Measurements from ENCODE around the gene RFX1. TPM values are rescaled to one million over a fixed set of nuclear protein-coding genes. Genes with fewer than 3 reads are reported as not detected.
"Not testable (repeated sequence)": the region's sequence is repeated elsewhere in the genome, so short reads cannot be mapped to it uniquely, and the experiment has no call there.

The RFX1 gene
- total RNA-seq, 2 donors from 2014 or later = 9.2 to 12.7 TPM

DNA sequence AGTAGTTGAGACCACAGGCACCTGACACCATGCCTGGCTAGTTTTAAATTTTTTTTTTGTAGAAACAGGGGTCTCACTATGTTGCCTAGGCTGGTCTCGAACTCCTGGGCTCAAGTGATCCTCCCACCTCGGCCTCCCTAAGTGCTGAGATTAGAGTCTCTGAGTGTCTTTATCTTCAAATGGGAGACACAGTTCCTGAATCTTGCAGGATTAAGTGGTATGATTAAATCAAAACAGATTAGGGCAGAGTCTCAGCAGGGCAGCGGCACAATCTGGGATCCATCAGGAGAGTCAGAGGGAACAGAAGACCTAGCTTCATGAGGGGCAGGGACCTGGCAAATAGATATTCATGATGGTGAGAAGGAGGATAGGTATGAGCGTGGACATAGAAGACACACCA, 22.8 kb upstream of the RFX1 start:
- H3K27ac ChIP-seq = no peak overlapping the region
- H3K4me1 ChIP-seq (replicated peaks) = no peaks in the 10 kb centered on the region
- no peaks in the 10 kb centered on the region for H3K27me3 ChIP-seq (replicated peaks; ENCODE audit: insufficient read depth)
- H3K36me3 ChIP-seq = no peaks in the 10 kb centered on the region
- intact Hi-C loops (cut with DNase I) = no loop called here
- no peak for TF ChIP-seq POLR2AphosphoS5 (IDR thresholded peaks at IDR 0.05)
- TF ChIP-seq CTCF (IDR thresholded peaks at IDR 0.05) = no peak
- no peak for TF ChIP-seq POLR2A (IDR thresholded peaks at IDR 0.05)
- DNase-seq (ENCODE audit: low spot score) = no peak
- H3K4me3 ChIP-seq = no peak overlapping the region
- 73% methylated on average over 4 of the region's 4 CpGs for WGBS
- no peaks in the 10 kb centered on the region for H3K9me3 ChIP-seq

DNA sequence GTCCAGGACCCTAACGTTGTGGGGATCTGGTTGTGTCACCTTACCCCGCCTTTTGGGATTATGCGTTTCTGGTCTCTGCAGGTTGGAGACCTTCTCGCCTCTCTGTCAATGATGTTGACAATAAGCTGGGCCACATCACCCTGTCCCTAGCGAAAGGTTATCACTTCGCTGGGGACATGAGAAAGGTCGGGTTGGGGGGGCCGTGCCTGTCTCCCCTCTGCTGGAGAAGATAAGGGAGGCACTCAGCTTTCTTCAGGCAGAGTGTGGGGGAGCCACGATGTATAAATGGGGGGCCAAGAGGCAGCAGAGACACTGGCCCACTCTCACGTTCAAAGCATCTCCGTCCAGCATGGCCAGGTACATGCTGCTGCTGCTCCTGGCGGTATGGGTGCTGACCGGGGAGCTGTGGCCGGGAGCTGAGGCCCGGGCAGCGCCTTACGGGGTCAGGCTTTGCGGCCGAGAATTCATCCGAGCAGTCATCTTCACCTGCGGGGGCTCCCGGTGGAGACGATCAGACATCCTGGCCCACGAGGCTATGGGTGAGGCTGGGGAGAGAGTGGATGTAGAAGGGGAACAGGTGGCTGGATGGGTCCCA, 21.8 kb upstream of the RFX1 start, which contains the start of gene RLN3:
Gene RLN3, plus strand, starts transcription at position 293 of the 595 bp plus-strand sequence. Its CDS starts 57 bp downstream, at position 350.
- 73% methylated on average over 24 of the region's 24 CpGs for WGBS
- Histone ChIP-seq H3K36me3 (no peaks in the 10 kb centered on the region), H3K27me3 (replicated peaks; ENCODE audit: insufficient read depth) (no peaks in the 10 kb centered on the region), H3K4me1 (replicated peaks) (no peaks in the 10 kb centered on the region), H3K9me3 (no peaks in the 10 kb centered on the region), H3K4me3 (no peak within 1 kb of the TSS), H3K27ac (no peak within 1 kb of the TSS)
- intact Hi-C loops (cut with DNase I) = no loop called here
- TF ChIP-seq POLR2A (IDR thresholded peaks at IDR 0.05) (no peak), CTCF (IDR thresholded peaks at IDR 0.05) (no peak), POLR2AphosphoS5 (IDR thresholded peaks at IDR 0.05) (no peak)
- no peak for DNase-seq (ENCODE audit: low spot score)

- H3K27ac ChIP-seq; DNase-seq (ENCODE audit: low spot score); H3K36me3 ChIP-seq; H3K9me3 ChIP-seq; H3K27me3 ChIP-seq (replicated peaks; ENCODE audit: insufficient read depth); intact Hi-C loops (cut with DNase I); H3K4me1 ChIP-seq (replicated peaks); H3K4me3 ChIP-seq: not testable (repeated sequence)
- 96% methylated on average over 5 of the region's 5 CpGs for WGBS
These were observed 20.6 kb upstream of the RFX1 start for GRCh38 chr19:14026652-14027192.

DNA sequence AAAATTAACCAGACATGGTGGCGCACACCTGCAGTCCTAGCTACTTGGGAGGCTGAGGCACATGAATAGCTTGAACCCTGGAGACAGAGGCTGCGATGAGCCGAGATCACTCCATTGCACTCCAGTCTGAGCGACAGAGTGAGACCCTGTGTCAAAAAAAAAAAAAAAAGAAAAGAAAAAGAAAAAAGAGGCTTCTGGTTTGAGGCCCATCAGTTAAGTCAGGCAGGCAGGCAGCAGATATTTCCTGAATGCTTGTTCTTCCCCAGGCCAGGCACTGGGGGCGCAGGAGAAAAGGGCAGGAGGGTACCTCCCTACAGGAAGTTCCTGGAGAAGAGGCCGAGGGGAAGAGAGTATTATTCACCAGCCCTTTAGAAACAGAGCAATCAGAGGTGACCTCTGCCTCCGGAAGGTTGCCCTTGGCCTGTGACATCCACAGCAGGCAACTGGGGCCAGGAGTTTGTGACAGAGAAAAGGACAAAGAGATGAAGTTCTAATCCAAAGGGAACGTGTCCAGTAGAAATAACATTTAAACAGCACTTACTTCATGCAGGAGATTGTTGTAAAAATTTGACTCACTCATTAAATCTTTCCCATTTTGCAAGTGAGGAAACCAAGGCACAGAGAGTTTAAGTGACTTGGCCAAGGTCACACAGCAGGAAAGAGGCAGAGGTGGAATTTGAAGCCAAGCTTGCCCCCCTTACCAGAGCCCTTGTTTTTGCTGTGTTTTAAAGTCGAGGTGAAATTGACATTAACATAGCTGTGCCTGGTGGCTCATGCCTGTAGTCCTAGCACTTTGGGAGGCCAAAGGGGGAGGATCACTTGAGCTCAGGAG, 17.5 kb upstream of the RFX1 start:
- intact Hi-C loops (cut with DNase I) = no loop called here
- peak in 1 of 4 experiments; percentile 50 for TF ChIP-seq CTCF (IDR thresholded peaks at IDR 0.05)
- TF ChIP-seq POLR2AphosphoS5 (IDR thresholded peaks at IDR 0.05) = no peak
- no peaks in the 10 kb centered on the region for H3K36me3 ChIP-seq
- no peak overlapping the region for H3K27ac ChIP-seq
- DNase-seq (ENCODE audit: low spot score) = no peak
- WGBS = 58% methylated on average over 9 of the region's 9 CpGs
- no peak overlapping the region for H3K4me3 ChIP-seq
- no peaks in the 10 kb centered on the region for H3K4me1 ChIP-seq (replicated peaks)
- H3K9me3 ChIP-seq = no peaks in the 10 kb centered on the region
- no peaks in the 10 kb centered on the region for H3K27me3 ChIP-seq (replicated peaks; ENCODE audit: insufficient read depth)

GRCh38 chr19:14022469-14022868, 16.3 kb upstream of the RFX1 start:
- TF ChIP-seq CTCF (IDR thresholded peaks at IDR 0.05) (no peak), POLR2A (IDR thresholded peaks at IDR 0.05) (no peak), POLR2AphosphoS5 (IDR thresholded peaks at IDR 0.05) (no peak)
- 76% methylated on average over 4 of the region's 4 CpGs for WGBS
- Histone ChIP-seq H3K36me3 (no peaks in the 10 kb centered on the region), H3K4me3 (no peak overlapping the region), H3K27me3 (replicated peaks; ENCODE audit: insufficient read depth) (no peaks in the 10 kb centered on the region), H3K27ac (no peak overlapping the region), H3K9me3 (no peaks in the 10 kb centered on the region), H3K4me1 (replicated peaks) (no peaks in the 10 kb centered on the region)
- intact Hi-C loops (cut with DNase I) = no loop called here
- no peak for DNase-seq (ENCODE audit: low spot score)
